GM18861 (cell line): ENCODE measurements around the gene LRMDA.

Source experiments
- ATAC-seq: cut with Tn5 transposase; IDR thresholded peaks from one replicate; pipeline ENCODE4 v1.9.1; 2021; ENCODE audit not compliant: unreplicated experiment

The LRMDA gene

GRCh38 chr10:76175533-76176165 lies 744.2 kb downstream of the LRMDA start:
- no peak for ATAC-seq

GRCh38 chr10:76176166-76176550 lies 744.7 kb downstream of the LRMDA start:
- no peak for ATAC-seq

- no peak for ATAC-seq
These were observed 746.5 kb downstream of the LRMDA start for GRCh38 chr10:76177936-76178335.

GRCh38 chr10:76178532-76179292 lies 747.3 kb downstream of the LRMDA start:
- ATAC-seq: no peak

GRCh38 chr10:76179806-76180205 lies 748.4 kb downstream of the LRMDA start:
- ATAC-seq: no peak

GRCh38 chr10:76184647-76185046 lies 753.2 kb downstream of the LRMDA start:
- ATAC-seq: no peak

GRCh38 chr10:76185471-76186301 lies 754.3 kb downstream of the LRMDA start:
- no peak for ATAC-seq

- no peak for ATAC-seq
These were observed 756.8 kb downstream of the LRMDA start for GRCh38 chr10:76188216-76188615.

GRCh38 chr10:76190634-76191270 lies 759.3 kb downstream of the LRMDA start:
- no peak for ATAC-seq

- ATAC-seq: no peak
These were observed 759.9 kb downstream of the LRMDA start for GRCh38 chr10:76191336-76191735.

GRCh38 chr10:76192151-76192550 lies 760.7 kb downstream of the LRMDA start:
- no peak for ATAC-seq

GRCh38 chr10:76192694-76193320 lies 761.4 kb downstream of the LRMDA start:
- ATAC-seq: no peak

GRCh38 chr10:76195654-76196390 lies 764.4 kb downstream of the LRMDA start:
- ATAC-seq: no peak

GRCh38 chr10:76197293-76197692 lies 765.9 kb downstream of the LRMDA start:
- ATAC-seq: no peak

- ATAC-seq: no peak
These were observed 767.0 kb downstream of the LRMDA start for GRCh38 chr10:76198287-76199035.

GRCh38 chr10:76201962-76202361 lies 770.5 kb downstream of the LRMDA start:
- ATAC-seq: no peak

- ATAC-seq: no peak
These were observed 771.4 kb downstream of the LRMDA start for GRCh38 chr10:76202777-76203176.

- ATAC-seq: no peak
These were observed 773.9 kb downstream of the LRMDA start for GRCh38 chr10:76205361-76205760.

- ATAC-seq: no peak
These were observed 775.5 kb downstream of the LRMDA start for GRCh38 chr10:76206797-76207352.
